HepG2 (cell line): ENCODE results near the gene UVSSA. TPM values are rescaled to one million over a fixed set of nuclear protein-coding genes. Genes with fewer than 3 reads are reported as not detected.

Source experiments
- ARNT ChIP-seq: fragments of 450-650 bp; IDR thresholded peaks from 2 replicates; pipeline ENCODE4 v1.6.1; 2017
- ETS1 ChIP-seq: sonication (generic); formaldehyde crosslinking; IDR thresholded peaks from 2 replicates; pipeline ENCODE4 v1.4.0; 2020; ENCODE audit warnings: missing genetic modification reagents
- FOXO4 ChIP-seq: sonication (generic); formaldehyde crosslinking; conservative IDR thresholded peaks from 2 replicates; pipeline ENCODE4 v1.8.1; 2023; ENCODE audit warnings: missing genetic modification reagents
- HMGA1 ChIP-seq: sonication (generic); formaldehyde crosslinking; conservative IDR thresholded peaks from 2 replicates; pipeline ENCODE4 v1.4.0; 2020; ENCODE audit warnings: missing genetic modification reagents
- KAT2B ChIP-seq: fragments of 150-350 bp; IDR thresholded peaks from 2 replicates; pipeline ENCODE4 v1.6.1; 2014; ENCODE audit warnings: low read depth, low read length, borderline replicate concordance
- MYNN ChIP-seq: sonication (generic); formaldehyde crosslinking; IDR thresholded peaks from 2 replicates; pipeline ENCODE4 v1.4.0; 2020; ENCODE audit warnings: mild to moderate bottlenecking, low read depth, missing genetic modification reagents
- SKIL ChIP-seq: sonication (generic); formaldehyde crosslinking; IDR thresholded peaks from 2 replicates; pipeline ENCODE4 v1.8.0; 2022; ENCODE audit warnings: missing genetic modification reagents, mild to moderate bottlenecking, moderate library complexity, borderline replicate concordance
- SP1 ChIP-seq, 2 experiments: fragments of 450-650 bp in 1 of 2; sonication (generic) in 1 of 2; formaldehyde crosslinking in 1 of 2; IDR thresholded peaks; 2 replicates each; pipeline versions ENCODE4 v1.4.0 to v1.6.1; 2016 to 2020; ENCODE audit warnings: missing genetic modification reagents in 1 of 2
- SP2 ChIP-seq: sonication (generic); formaldehyde crosslinking; IDR thresholded peaks from 2 replicates; pipeline ENCODE4 v1.5.1; 2020; ENCODE audit warnings: mild to moderate bottlenecking, missing genetic modification reagents
- TOPORS ChIP-seq: sonication (generic); formaldehyde crosslinking; IDR thresholded peaks from 2 replicates; pipeline ENCODE4 v1.8.0; 2023; ENCODE audit warnings: mild to moderate bottlenecking, missing genetic modification reagents
- YEATS2 ChIP-seq: sonication (generic); formaldehyde crosslinking; IDR thresholded peaks from 2 replicates; pipeline ENCODE4 v1.4.0; 2020; ENCODE audit warnings: missing genetic modification reagents, borderline replicate concordance
- ZBED4 ChIP-seq: sonication (generic); formaldehyde crosslinking; IDR thresholded peaks from 2 replicates; pipeline ENCODE4 v1.4.0; 2020; ENCODE audit warnings: missing genetic modification reagents, borderline replicate concordance
- ZBTB14 ChIP-seq: sonication (generic); formaldehyde crosslinking; IDR thresholded peaks from 2 replicates; pipeline ENCODE4 v1.4.0; 2020; ENCODE audit warnings: missing genetic modification reagents
- ZNF512 ChIP-seq: sonication (generic); formaldehyde crosslinking; IDR thresholded peaks from 2 replicates; pipeline ENCODE4 v1.4.0; 2020; ENCODE audit warnings: mild to moderate bottlenecking, missing genetic modification reagents
- ZNF780A ChIP-seq: sonication (generic); formaldehyde crosslinking; IDR thresholded peaks from 2 replicates; pipeline ENCODE4 v1.8.0; 2022; ENCODE audit warnings: mild to moderate bottlenecking, missing genetic modification reagents, moderate library complexity
- polyA plus RNA-seq, 8 experiments: library from polyadenylated mRNA; depleted of rRNA in 3 of 8; stranded (reverse) in 7 of 8; unstranded in 1 of 8; fragments of >200 nt; fragmentation: Illumina TruSeq in 4 of 8; extraction: Trizol in 4 of 8; gene quantifications; 2 replicates each; pipeline versions ENCODE4 v1.2.1 to v1.2.3, GENCODE V29; 2011 to 2016; ENCODE audit warnings: low read depth in 4 of 8, missing spikeins in 1 of 8, mixed read lengths in 1 of 8; ENCODE audit not compliant: insufficient read depth in 1 of 8
- total RNA-seq, 5 experiments: library from RNA; depleted of rRNA; stranded (reverse); fragments of >200 nt; fragmentation: Illumina TruSeq; extraction: Trizol; gene quantifications; 2 replicates each; pipeline ENCODE4 v1.2.3, GENCODE V29; 2016; ENCODE audit warnings: low read depth in 1 of 5

The UVSSA gene
- total and polyA plus RNA-seq, 2 of the 13 experiments (the other 11 are each of a cell fraction or from before 2014, with no cell fraction given) = 4.6 to 8.4 TPM

GRCh38 chr4:1347410-1347864, 429 bp downstream of the UVSSA start (continued):
- no peak for TF ChIP-seq ZBED4 (CRISPR knock-in tag)
- no peak for TF ChIP-seq ZNF780A (CRISPR knock-in tag)
- TF ChIP-seq YEATS2 (CRISPR knock-in tag) = no peak
- TF ChIP-seq ETS1 (CRISPR knock-in tag) = no peak
- no peak for TF ChIP-seq ZBTB14 (CRISPR knock-in tag)
- TF ChIP-seq MYNN (CRISPR knock-in tag) = no peak
- TF ChIP-seq SKIL = no peak
- no peak for TF ChIP-seq HMGA1
- TF ChIP-seq KAT2B = no peak
- TF ChIP-seq SP1 (IDR thresholded peaks at IDR 0.05) = no peak
- TF ChIP-seq SP1 (CRISPR knock-in tag; IDR thresholded peaks at IDR 0.05) = no peak
- TF ChIP-seq ARNT = no peak
- no peak for TF ChIP-seq ZNF512
- no peak for TF ChIP-seq SP2 (CRISPR knock-in tag)
- peak; percentile 43; the same call in 1 of the 2 replicates for TF ChIP-seq TOPORS (CRISPR knock-in tag)
- TF ChIP-seq FOXO4 (CRISPR knock-in tag) = no peak
